Cardiac muscle cell (in vitro differentiated cells and primary cell): ENCODE measurements around the gene SLC39A11. TPM values are rescaled to one million over a fixed set of nuclear protein-coding genes. Genes with fewer than 3 reads are reported as not detected.
A peak's percentile ranks its signal among the peaks of the same experiment; 100 is the strongest.

ENCODE experiments used
- DNase-seq, 2 donors: peaks; one replicate each; pipeline versions ENCODE4 v3.0.0 to v3.0.0-alpha.2; 2010 to 2017; ENCODE audit warnings: low read depth in 1 of 2, low spot score in 1 of 2
- H3K27ac ChIP-seq: fragments of 200-600 bp; sonication (generic); 2 replicates; pipeline ENCODE4 v1.5.1; 2016
- H3K27me3 ChIP-seq: fragments of 200-600 bp; sonication (generic); 2 replicates; pipeline ENCODE4 v1.6.0; 2016; ENCODE audit warnings: control low read depth
- H3K36me3 ChIP-seq: fragments of 200-600 bp; sonication (generic); 2 replicates; pipeline ENCODE4 v1.5.1; 2016; ENCODE audit warnings: control low read depth
- H3K4me1 ChIP-seq: fragments of 200-600 bp; sonication (generic); 2 replicates; pipeline ENCODE4 v1.8.1; 2017; ENCODE audit warnings: low read depth, mild to moderate bottlenecking, mixed run types
- H3K4me3 ChIP-seq: fragments of 200-600 bp; sonication (generic); 2 replicates; pipeline ENCODE4 v1.5.1; 2016; ENCODE audit warnings: mild to moderate bottlenecking
- H3K9me3 ChIP-seq: fragments of 200-600 bp; sonication (generic); 2 replicates; pipeline ENCODE4 v1.5.1; 2017; ENCODE audit warnings: low read depth, mild to moderate bottlenecking, control low read depth
- polyA plus RNA-seq: library from polyadenylated mRNA; unstranded; fragments of >200 nt; fragmentation: Nextera tagmentation; extraction: Ambion mirVana; gene quantifications from 2 replicates; pipeline ENCODE4 v1.2.1, GENCODE V29; 2016
- total RNA-seq: library from RNA; depleted of rRNA; stranded (reverse); fragments of >200 nt; gene quantifications from 2 replicates; pipeline ENCODE4 v1.2.3, GENCODE V29; 2016
- TF ChIP-seq, protein P1 (sequence below): IDR thresholded peaks from 2 replicates; pipeline ENCODE4 v1.5.1; 2012; ENCODE audit warnings: low read depth, mild to moderate bottlenecking, low read length

SLC39A11 gene
- total and polyA plus RNA-seq, 2 experiments from 2014 or later, result 5.9 to 11.7 TPM

DNA sequence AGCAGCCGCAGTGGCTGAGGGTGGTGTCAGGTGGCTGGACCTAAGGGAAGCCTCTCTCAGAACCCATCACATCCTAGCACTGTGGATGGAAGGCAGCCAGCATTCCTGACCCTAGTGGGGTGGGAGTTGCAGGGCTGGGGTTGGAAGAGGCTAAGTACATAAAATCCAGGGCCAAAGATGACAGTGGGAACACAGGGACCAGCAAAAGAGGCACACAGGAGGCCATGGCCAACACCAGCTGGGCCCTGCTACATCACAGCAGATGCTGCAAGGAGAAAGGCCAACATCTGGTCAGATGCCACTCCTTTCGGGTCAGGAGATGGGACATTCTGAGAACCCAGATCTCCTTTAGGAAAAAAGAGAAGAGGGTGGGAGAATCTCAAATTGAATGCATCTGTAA is 415.4 kb downstream of the SLC39A11 start:
- H3K4me3 ChIP-seq, result no peak overlapping the region
- no peak for DNase-seq
- no peaks in the 10 kb centered on the region for H3K36me3 ChIP-seq
- TF ChIP-seq, protein P1, sequence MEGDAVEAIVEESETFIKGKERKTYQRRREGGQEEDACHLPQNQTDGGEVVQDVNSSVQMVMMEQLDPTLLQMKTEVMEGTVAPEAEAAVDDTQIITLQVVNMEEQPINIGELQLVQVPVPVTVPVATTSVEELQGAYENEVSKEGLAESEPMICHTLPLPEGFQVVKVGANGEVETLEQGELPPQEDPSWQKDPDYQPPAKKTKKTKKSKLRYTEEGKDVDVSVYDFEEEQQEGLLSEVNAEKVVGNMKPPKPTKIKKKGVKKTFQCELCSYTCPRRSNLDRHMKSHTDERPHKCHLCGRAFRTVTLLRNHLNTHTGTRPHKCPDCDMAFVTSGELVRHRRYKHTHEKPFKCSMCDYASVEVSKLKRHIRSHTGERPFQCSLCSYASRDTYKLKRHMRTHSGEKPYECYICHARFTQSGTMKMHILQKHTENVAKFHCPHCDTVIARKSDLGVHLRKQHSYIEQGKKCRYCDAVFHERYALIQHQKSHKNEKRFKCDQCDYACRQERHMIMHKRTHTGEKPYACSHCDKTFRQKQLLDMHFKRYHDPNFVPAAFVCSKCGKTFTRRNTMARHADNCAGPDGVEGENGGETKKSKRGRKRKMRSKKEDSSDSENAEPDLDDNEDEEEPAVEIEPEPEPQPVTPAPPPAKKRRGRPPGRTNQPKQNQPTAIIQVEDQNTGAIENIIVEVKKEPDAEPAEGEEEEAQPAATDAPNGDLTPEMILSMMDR, result no peak
- H3K9me3 ChIP-seq, result no peaks in the 10 kb centered on the region
- H3K4me1 ChIP-seq, result no peaks in the 10 kb centered on the region
- H3K27ac ChIP-seq, result no peak overlapping the region
- no peaks in the 10 kb centered on the region for H3K27me3 ChIP-seq

DNA sequence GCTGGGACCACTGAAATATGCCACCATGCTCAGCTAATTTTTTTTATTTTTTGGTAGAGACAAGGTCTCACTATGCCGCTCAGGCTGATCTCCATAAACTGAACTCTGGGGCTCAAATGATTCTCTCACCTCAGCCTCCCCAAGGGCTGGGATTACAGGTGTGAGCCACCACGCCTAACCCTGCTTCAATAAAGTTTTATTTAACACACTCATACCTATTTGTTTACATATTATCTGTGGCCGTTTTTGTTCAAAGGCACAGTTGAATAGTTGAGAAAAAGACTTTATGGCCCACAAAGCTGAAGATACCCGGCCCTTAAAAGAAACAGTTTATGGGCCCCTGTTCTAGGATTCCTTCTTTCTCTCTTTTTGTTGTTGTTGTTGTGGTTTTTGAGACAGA is 419.8 kb downstream of the SLC39A11 start:
- no peaks in the 10 kb centered on the region for H3K27me3 ChIP-seq
- peaks cover 16% of the 10 kb centered on the region for H3K4me1 ChIP-seq
- TF ChIP-seq, protein P1, result no peak
- H3K36me3 ChIP-seq, result no peaks in the 10 kb centered on the region
- H3K9me3 ChIP-seq, result no peaks in the 10 kb centered on the region
- H3K27ac ChIP-seq, result no peak overlapping the region
- no peak overlapping the region for H3K4me3 ChIP-seq
- DNase-seq, result no peak

DNA sequence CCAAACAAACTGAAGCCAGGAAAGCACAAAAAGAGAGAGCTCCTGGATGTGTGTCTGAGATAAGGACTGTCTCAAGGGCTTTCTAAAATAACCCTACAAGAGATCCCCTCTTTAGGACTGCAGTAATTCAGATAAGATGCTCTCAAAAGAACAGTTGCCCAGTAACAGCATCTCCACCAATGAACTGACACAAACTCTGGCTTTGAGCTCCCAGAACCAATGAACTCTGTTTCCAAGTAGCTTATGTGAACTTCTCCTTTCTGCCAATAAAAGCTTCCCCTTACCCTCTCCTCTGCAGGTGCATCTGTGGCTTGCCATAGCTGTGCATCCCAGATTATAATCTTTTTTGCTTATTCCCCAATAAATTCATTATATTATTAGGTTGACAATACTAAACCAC is 421.5 kb downstream of the SLC39A11 start:
- Histone ChIP-seq H3K27ac (peak overlapping the region; percentile 58), H3K27me3 (no peaks in the 10 kb centered on the region), H3K4me1 (peaks cover 24% of the 10 kb centered on the region), H3K9me3 (no peaks in the 10 kb centered on the region), H3K36me3 (no peaks in the 10 kb centered on the region), H3K4me3 (no peak overlapping the region)
- DNase-seq, result peak in 1 of 2 donors; percentile 39
- TF ChIP-seq, protein P1, result no peak

GRCh38 chr17:72667096-72668063 is 425.1 kb downstream of the SLC39A11 start:
- H3K27ac ChIP-seq, result no peak overlapping the region
- TF ChIP-seq, protein P1, result no peak
- no peak overlapping the region for H3K4me3 ChIP-seq
- no peaks in the 10 kb centered on the region for H3K9me3 ChIP-seq
- no peaks in the 10 kb centered on the region for H3K27me3 ChIP-seq
- peaks cover 24% of the 10 kb centered on the region for H3K4me1 ChIP-seq
- H3K36me3 ChIP-seq, result no peaks in the 10 kb centered on the region
- no peak for DNase-seq

GRCh38 chr17:72665852-72666851 is 426.3 kb downstream of the SLC39A11 start:
- H3K36me3 ChIP-seq, result no peaks in the 10 kb centered on the region
- no peaks in the 10 kb centered on the region for H3K27me3 ChIP-seq
- no peak overlapping the region for H3K4me3 ChIP-seq
- no peaks in the 10 kb centered on the region for H3K9me3 ChIP-seq
- TF ChIP-seq, protein P1, result no peak
- H3K27ac ChIP-seq, result peak overlapping the region; percentile 60
- peaks cover 16% of the 10 kb centered on the region for H3K4me1 ChIP-seq
- no peak for DNase-seq
